Mesothelial cell of epicardium (in vitro differentiated cells): ENCODE measurements around the gene VASH2. TPM values are rescaled to one million over a fixed set of nuclear protein-coding genes. Genes with fewer than 3 reads are reported as not detected.

ENCODE experiments used
- DNase-seq, 2 experiments: peaks; one replicate each; pipeline ENCODE4 v3.0.0; 2021; ENCODE audit warnings: low spot score in 2 of 2; ENCODE audit not compliant: unreplicated experiment in 2 of 2
- H3K27ac Mint-ChIP-seq: 2 replicates; pipeline ENCODE4 v1.8.0; 2021; ENCODE audit warnings: mixed read lengths
- H3K27me3 Mint-ChIP-seq: 2 replicates; pipeline ENCODE4 v1.8.0; 2021; ENCODE audit warnings: low read depth, mixed read lengths
- H3K36me3 Mint-ChIP-seq: 2 replicates; pipeline ENCODE4 v1.8.0; 2021; ENCODE audit warnings: mixed read lengths
- H3K4me1 Mint-ChIP-seq: 2 replicates; pipeline ENCODE4 v1.8.0; 2021; ENCODE audit warnings: mixed read lengths
- H3K4me3 Mint-ChIP-seq: 2 replicates; pipeline ENCODE4 v1.8.0; 2021; ENCODE audit warnings: mild to moderate bottlenecking, moderate library complexity, mixed read lengths
- H3K9me3 Mint-ChIP-seq: 2 replicates; pipeline ENCODE4 v1.8.0; 2021; ENCODE audit warnings: mixed read lengths
- CTCF ChIP-seq: fragments of 200-600 bp; sonication (generic); IDR thresholded peaks from one replicate; pipeline ENCODE4 v1.5.0; 2021; ENCODE audit warnings: antibody characterized with exemption; ENCODE audit not compliant: unreplicated experiment
- total RNA-seq: library from RNA; stranded (reverse); gene quantifications from 3 replicates; pipeline ENCODE4 v1.2.1, GENCODE V29; 2021

Gene VASH2
- total RNA-seq, 1 donor from 2014 or later: 43.6 TPM

- Mint-ChIP-seq H3K27ac (no peak overlapping the region), H3K4me1 (peaks cover 13% of the 10 kb centered on the region)
Measured at GRCh38 chr1:212917134-212917485, 33.2 kb upstream of the VASH2 start.

GRCh38 chr1:212917858-212918257 lies 32.5 kb upstream of the VASH2 start:
- H3K4me1 Mint-ChIP-seq: peaks cover 13% of the 10 kb centered on the region
- H3K27ac Mint-ChIP-seq: no peak overlapping the region
- no peak for DNase-seq
- H3K9me3 Mint-ChIP-seq: no peaks in the 10 kb centered on the region
- TF ChIP-seq CTCF: no peak
- no peak overlapping the region for H3K4me3 Mint-ChIP-seq
- peaks cover 15% of the 10 kb centered on the region for H3K27me3 Mint-ChIP-seq
- H3K36me3 Mint-ChIP-seq: no peaks in the 10 kb centered on the region

More at GRCh38 chr1:212917134-212917485, 33.2 kb upstream of the VASH2 start:
- Mint-ChIP-seq H3K27me3 (peaks cover 22% of the 10 kb centered on the region), H3K9me3 (no peaks in the 10 kb centered on the region), H3K36me3 (no peaks in the 10 kb centered on the region), H3K4me3 (peak overlapping the region; percentile 49)
- TF ChIP-seq CTCF: no peak
- DNase-seq: no peak

- DNase-seq: no peak
- Mint-ChIP-seq H3K27me3 (peaks cover 8% of the 10 kb centered on the region), H3K4me3 (no peak overlapping the region), H3K4me1 (peaks cover 13% of the 10 kb centered on the region), H3K36me3 (no peaks in the 10 kb centered on the region), H3K9me3 (no peaks in the 10 kb centered on the region), H3K27ac (no peak overlapping the region)
- TF ChIP-seq CTCF: no peak
Measured at GRCh38 chr1:212918824-212919223, 31.5 kb upstream of the VASH2 start.

- no peak for TF ChIP-seq CTCF
- Mint-ChIP-seq H3K27ac (no peak overlapping the region), H3K27me3 (peaks cover 3% of the 10 kb centered on the region), H3K4me1 (peaks cover 13% of the 10 kb centered on the region), H3K36me3 (no peaks in the 10 kb centered on the region), H3K4me3 (no peak overlapping the region), H3K9me3 (no peaks in the 10 kb centered on the region)
- DNase-seq: no peak
Measured at GRCh38 chr1:212920246-212920645, 30.1 kb upstream of the VASH2 start.

GRCh38 chr1:212920896-212921295 lies 29.4 kb upstream of the VASH2 start:
- Mint-ChIP-seq H3K27ac (no peak overlapping the region), H3K9me3 (no peaks in the 10 kb centered on the region), H3K27me3 (peaks cover 3% of the 10 kb centered on the region), H3K4me3 (no peak overlapping the region), H3K36me3 (no peaks in the 10 kb centered on the region), H3K4me1 (peaks cover 10% of the 10 kb centered on the region)
- DNase-seq: no peak
- no peak for TF ChIP-seq CTCF

- Mint-ChIP-seq H3K27ac (no peak overlapping the region), H3K36me3 (no peaks in the 10 kb centered on the region), H3K9me3 (no peaks in the 10 kb centered on the region), H3K4me1 (peaks cover 4% of the 10 kb centered on the region), H3K4me3 (no peak overlapping the region), H3K27me3 (peaks cover 1% of the 10 kb centered on the region)
- no peak for DNase-seq
- TF ChIP-seq CTCF: no peak
Measured at GRCh38 chr1:212922016-212922415, 28.3 kb upstream of the VASH2 start.
